Prostate gland (tissue), 2 donors: ENCODE results near the gene GALNS. TPM values are rescaled to one million over a fixed set of nuclear protein-coding genes. Genes with fewer than 3 reads are reported as not detected.

Source experiments
- DNase-seq: peaks from one replicate; pipeline ENCODE4 v3.0.0-alpha.2; 2019; ENCODE audit warnings: low spot score
- H3K27ac ChIP-seq, 2 donors: fragments of 200-600 bp; sonication (generic); 2 replicates each; pipeline ENCODE4 v1.5.1; 2017 to 2019
- H3K27me3 ChIP-seq: fragments of 200-600 bp; sonication (generic); replicated peaks from 2 replicates; pipeline ENCODE4 v1.5.1; 2019; ENCODE audit not compliant: insufficient read depth
- H3K36me3 ChIP-seq, 2 donors: fragments of 200-600 bp; sonication (generic); 1 replicate in 1 of 2; 2 replicates in 1 of 2; pipeline versions ENCODE4 v1.5.1 to v1.8.1; 2017 to 2019
- H3K4me1 ChIP-seq: fragments of 200-600 bp; sonication (generic); replicated peaks from 2 replicates; pipeline ENCODE4 v1.5.1; 2019
- H3K4me3 ChIP-seq, 2 donors: fragments of 200-600 bp; sonication (generic); 2 replicates each; pipeline ENCODE4 v1.5.1; 2017 to 2019
- H3K9me3 ChIP-seq: fragments of 200-600 bp; sonication (generic); 2 replicates; pipeline ENCODE4 v1.5.1; 2017
- POLR2A ChIP-seq: fragments of 450-650 bp; IDR thresholded peaks from one replicate; pipeline ENCODE4 v1.6.1; 2016; ENCODE audit warnings: antibody characterized with exemption, mild to moderate bottlenecking
- POLR2AphosphoS5 ChIP-seq: sonication (generic); formaldehyde crosslinking; IDR thresholded peaks from one replicate; pipeline ENCODE4 v1.6.1; 2017; ENCODE audit warnings: antibody characterized with exemption
- WGBS: methylation state at CpG from one replicate; pipeline ENCODE4 v1.1.5; 2018; 5-methylcytosine and 5-hydroxymethylcytosine counted together
- intact Hi-C: fragments of 100-400 bp; cut with DNase I; formaldehyde crosslinking; loops from one replicate; pipeline ENCODE4 v1.14.2; 2022
- total RNA-seq, 2 donors: library from RNA; depleted of rRNA; stranded (reverse); fragments of >200 nt; gene quantifications; one replicate each; pipeline ENCODE4 v1.1.0, GENCODE V29; 2016
- TF ChIP-seq, protein P1 (sequence below), 4 experiments: fragments of 200-600 bp in 2 of 4; fragments of 450-650 bp in 2 of 4; sonication (generic) in 2 of 4; IDR thresholded peaks; 1 replicate in 3 of 4; 2 replicates in 1 of 4; pipeline ENCODE4 v1.5.1; 2016 to 2019; ENCODE audit warnings: antibody characterized with exemption in 4 of 4, mild to moderate bottlenecking in 2 of 4, moderate library complexity in 2 of 4

GALNS gene
- total RNA-seq, 2 donors from 2014 or later, result 20.4 to 75.1 TPM

DNA sequence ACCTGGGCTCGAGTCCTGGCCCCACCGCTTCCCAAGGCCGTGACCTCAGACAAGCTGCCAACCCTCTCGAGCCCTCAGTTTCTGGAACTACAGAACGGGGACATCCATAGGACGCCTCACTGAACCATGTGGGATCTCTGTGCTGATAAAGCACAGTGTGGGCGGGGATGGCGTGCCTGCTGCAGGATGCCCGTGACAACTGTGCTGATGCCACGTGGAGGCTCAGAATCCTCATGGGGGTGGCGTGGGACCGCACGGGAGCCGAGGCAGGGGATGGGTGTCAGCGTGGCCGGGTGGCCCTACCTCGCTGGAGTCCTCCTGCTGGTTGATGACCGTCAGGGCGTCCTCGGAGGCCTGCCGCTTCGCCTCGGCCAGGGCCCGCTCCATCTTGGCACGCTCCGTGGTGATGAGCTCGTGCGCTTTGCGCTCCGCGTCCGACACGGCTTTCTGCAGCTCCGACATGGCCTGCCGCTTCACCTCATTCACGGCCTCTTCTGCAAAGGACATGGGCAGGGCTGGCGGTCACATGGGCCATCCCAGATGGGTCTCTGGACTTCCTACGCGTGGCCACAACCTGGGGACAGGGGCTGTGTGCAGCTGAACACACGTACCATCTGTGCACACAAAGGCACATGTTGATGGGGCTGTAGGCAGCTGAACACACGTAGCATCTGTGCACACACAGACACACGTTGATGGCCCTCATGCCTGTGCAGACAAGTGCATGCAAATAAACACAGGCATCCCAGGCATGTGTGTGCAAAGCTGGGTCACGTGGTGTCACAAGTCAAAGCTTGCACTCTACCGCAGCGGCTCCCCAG lies 22.4 kb upstream of the GALNS start:
- H3K4me3 ChIP-seq, result peak overlapping the region in 1 of 2 donors; percentile 5
- peak; percentile 53 for DNase-seq
- intact Hi-C loops, result no loop called here
- H3K9me3 ChIP-seq, result no peaks in the 10 kb centered on the region
- no peaks in the 10 kb centered on the region for H3K27me3 ChIP-seq
- H3K4me1 ChIP-seq, result no peaks in the 10 kb centered on the region
- WGBS, result 69% methylated on average over 45 of the region's 45 CpGs
- peak; percentile 33 for TF ChIP-seq POLR2AphosphoS5
- TF ChIP-seq, protein P1, sequence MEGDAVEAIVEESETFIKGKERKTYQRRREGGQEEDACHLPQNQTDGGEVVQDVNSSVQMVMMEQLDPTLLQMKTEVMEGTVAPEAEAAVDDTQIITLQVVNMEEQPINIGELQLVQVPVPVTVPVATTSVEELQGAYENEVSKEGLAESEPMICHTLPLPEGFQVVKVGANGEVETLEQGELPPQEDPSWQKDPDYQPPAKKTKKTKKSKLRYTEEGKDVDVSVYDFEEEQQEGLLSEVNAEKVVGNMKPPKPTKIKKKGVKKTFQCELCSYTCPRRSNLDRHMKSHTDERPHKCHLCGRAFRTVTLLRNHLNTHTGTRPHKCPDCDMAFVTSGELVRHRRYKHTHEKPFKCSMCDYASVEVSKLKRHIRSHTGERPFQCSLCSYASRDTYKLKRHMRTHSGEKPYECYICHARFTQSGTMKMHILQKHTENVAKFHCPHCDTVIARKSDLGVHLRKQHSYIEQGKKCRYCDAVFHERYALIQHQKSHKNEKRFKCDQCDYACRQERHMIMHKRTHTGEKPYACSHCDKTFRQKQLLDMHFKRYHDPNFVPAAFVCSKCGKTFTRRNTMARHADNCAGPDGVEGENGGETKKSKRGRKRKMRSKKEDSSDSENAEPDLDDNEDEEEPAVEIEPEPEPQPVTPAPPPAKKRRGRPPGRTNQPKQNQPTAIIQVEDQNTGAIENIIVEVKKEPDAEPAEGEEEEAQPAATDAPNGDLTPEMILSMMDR (IDR thresholded peaks at IDR 0.05), result no peak
- no peak overlapping the region for H3K27ac ChIP-seq
- no peaks in the 10 kb centered on the region for H3K36me3 ChIP-seq

DNA sequence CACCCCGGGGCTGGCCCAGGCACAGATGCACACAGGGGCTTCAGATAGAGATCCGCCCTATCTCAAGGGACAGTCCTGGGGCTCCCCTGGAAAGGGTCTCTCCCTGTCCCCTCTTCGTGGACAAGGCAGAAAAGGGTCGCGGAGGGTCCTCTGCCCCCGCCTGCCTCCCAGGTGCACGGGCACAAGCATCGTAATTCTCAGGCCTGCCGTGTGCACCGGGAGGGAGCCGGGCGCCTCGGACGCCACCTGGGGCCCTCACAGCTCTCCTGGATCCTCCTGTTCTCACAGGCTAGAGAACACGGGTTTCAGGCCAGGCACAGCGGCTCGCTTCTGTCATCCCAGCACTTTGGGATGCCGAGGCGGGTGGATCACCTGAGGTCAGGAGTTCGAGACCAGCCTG lies 21.6 kb upstream of the GALNS start:
- Histone ChIP-seq H3K36me3 (no peaks in the 10 kb centered on the region), H3K27me3 (no peaks in the 10 kb centered on the region), H3K4me1 (no peaks in the 10 kb centered on the region), H3K27ac (no peak overlapping the region), H3K4me3 (no peak overlapping the region), H3K9me3 (no peaks in the 10 kb centered on the region)
- intact Hi-C loops, result no loop called here
- DNase-seq, result no peak
- no peak for TF ChIP-seq POLR2A
- TF ChIP-seq, protein P1 (IDR thresholded peaks at IDR 0.05), result no peak
- TF ChIP-seq POLR2AphosphoS5, result no peak
- 85% methylated on average over 17 of the region's 20 CpGs for WGBS

DNA sequence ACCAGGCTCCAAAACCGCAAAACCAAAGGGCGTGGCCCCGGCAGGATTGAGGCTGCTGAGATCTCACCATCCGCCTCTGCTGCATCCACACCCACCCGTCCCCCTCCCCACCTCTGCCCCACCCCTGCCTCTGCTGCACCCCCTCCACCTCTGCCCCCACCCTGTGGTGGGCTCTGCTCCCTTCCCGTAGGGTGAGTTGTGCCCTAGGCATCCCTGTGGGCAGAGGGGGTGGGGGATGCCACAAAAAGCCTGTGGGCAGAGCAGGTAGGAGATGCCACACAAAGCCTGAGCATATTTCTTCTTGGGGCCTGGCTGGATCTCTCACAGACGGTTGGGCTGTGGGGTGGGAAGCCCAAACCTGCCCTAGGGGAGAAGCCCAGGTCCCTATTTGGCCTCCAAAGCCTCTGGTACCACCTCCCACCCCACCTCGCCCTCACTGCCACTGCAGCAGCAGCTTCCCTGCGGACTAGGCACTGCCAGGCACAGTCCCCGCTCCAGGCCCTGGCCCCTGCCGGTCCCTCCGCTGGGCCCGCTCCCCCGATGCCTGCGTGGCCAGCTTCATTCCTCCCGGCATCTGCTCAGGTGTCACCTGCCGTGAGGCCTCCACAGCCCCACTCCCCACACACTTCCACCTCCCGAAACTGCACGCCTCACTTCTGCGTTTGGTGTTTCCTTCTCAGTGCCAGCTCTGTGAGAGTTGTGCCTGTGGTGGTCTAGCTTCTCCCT lies 21.0 kb upstream of the GALNS start:
- no peak for TF ChIP-seq POLR2A
- no peak for DNase-seq
- H3K36me3 ChIP-seq, result no peaks in the 10 kb centered on the region
- intact Hi-C loops, result no loop called here
- H3K27me3 ChIP-seq, result no peaks in the 10 kb centered on the region
- WGBS, result 83% methylated on average over 18 of the region's 20 CpGs
- H3K27ac ChIP-seq, result no peak overlapping the region
- H3K9me3 ChIP-seq, result no peaks in the 10 kb centered on the region
- no peak overlapping the region for H3K4me3 ChIP-seq
- no peaks in the 10 kb centered on the region for H3K4me1 ChIP-seq

DNA sequence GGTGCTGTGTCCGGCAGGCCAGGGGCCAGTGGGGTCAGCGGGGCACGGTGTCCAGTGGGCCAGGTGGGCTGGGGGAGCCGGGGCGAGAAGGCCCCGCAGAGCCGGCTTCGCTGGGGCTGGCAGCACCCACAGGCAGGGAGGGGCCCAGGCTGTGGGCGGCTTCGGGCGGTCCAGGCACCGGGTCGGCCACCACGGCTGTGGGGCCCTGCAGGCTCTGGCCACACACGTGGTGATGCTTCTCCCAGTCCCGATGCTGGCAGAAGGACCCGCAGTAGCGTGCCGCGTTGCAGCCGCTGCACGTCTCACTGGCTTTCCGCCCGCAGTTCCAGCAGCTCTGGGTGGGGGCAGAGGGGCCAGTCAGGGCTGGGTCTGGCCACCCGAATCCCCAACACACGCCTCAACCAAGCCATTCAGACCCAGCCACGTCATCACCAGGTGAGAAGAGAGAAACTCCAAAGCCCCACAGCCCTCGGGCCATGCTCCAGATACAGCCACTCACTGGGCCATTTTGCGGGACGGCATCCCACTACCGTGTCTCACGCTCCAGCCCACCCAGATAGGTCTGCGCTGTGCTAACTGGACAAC lies 20.3 kb upstream of the GALNS start:
- Histone ChIP-seq H3K27ac (no peak overlapping the region), H3K4me1 (no peaks in the 10 kb centered on the region), H3K4me3 (no peak overlapping the region), H3K9me3 (no peaks in the 10 kb centered on the region), H3K36me3 (no peaks in the 10 kb centered on the region), H3K27me3 (no peaks in the 10 kb centered on the region)
- 83% methylated on average over 18 of the region's 33 CpGs for whole genome bisulfite sequencing
- intact Hi-C loops, result no loop called here
- no peak for TF ChIP-seq POLR2AphosphoS5
- DNase-seq, result no peak

DNA sequence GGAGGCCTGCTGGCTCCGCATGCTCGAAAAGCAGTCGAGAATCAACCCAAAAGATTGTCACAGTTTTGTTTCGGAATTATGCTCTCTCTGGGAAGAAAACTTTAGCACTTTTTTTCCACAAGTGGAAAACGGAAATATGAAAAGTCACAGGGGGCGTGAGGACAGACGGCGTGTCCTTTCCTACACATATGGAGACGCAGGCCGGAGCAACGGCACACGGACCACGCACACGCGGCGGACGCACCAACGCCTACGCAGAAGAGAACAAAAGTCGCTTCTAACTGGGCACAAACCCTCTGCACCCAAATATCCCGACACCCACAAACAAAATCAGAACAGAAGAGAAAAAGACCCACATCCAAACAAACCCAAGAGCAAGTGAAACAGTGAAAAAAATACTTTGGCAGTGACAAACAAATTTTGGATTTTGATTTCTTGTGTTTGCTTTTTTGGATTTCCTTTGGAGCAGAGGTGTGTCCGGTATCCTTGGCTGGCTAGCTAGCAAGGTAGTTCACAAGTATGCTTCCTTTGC lies 19.0 kb upstream of the GALNS start:
- H3K27ac ChIP-seq, result no peak overlapping the region
- H3K36me3 ChIP-seq, result no peaks in the 10 kb centered on the region
- intact Hi-C loops, result no loop called here
- TF ChIP-seq, protein P1 (IDR thresholded peaks at IDR 0.05), result no peak
- TF ChIP-seq POLR2AphosphoS5 (no peak), POLR2A (no peak)
- no peaks in the 10 kb centered on the region for H3K9me3 ChIP-seq
- H3K4me3 ChIP-seq, result no peak overlapping the region
- no peak for DNase-seq
- H3K4me1 ChIP-seq, result no peaks in the 10 kb centered on the region
- no peaks in the 10 kb centered on the region for H3K27me3 ChIP-seq
- WGBS, result 95% methylated on average over 22 of the region's 22 CpGs
